Measurements from ENCODE around the gene CECR2.

The CECR2 gene

DNA sequence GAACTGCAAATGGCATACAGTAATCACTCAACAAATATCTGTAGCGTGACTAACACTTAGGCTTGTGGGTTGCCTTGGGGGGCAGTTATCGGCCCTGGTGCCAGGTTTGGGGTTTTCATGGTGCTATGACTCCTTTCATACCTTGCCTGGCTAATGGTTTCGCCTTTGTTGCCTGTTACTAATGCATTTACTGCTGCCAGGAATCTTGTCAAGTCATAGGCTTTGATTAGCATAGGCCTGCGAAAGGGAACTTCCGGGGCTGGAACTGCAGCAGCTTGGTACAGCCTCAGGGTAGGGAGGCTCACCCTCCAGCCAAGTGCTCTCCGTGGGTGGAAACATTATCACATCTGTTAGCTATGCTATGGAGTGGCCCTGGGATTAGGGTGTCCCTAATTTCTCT, 207.2 kb downstream of the CECR2 start:
- ATAC-seq: no peak; the same call in 1 of the 3 replicates
- no peak for TF ChIP-seq GLIS3 (CRISPR knock-in tag; IDR thresholded peaks at IDR 0.05)
- TF ChIP-seq ZC3H10 (CRISPR knock-in tag; IDR thresholded peaks at IDR 0.05): no peak
- no peak for TF ChIP-seq ISL1 (CRISPR knock-in tag; IDR thresholded peaks at IDR 0.05)
- no peak for TF ChIP-seq ZNF565 (CRISPR knock-in tag; conservative IDR thresholded peaks at IDR 0.05; ENCODE audit: low read depth)
- no peak for TF ChIP-seq TCF4 (CRISPR knock-in tag; IDR thresholded peaks at IDR 0.05; ENCODE audit: borderline replicate concordance)
- no peak for TF ChIP-seq PPARA (CRISPR knock-in tag; IDR thresholded peaks at IDR 0.05; ENCODE audit: borderline replicate concordance)
- TF ChIP-seq, protein P1, sequence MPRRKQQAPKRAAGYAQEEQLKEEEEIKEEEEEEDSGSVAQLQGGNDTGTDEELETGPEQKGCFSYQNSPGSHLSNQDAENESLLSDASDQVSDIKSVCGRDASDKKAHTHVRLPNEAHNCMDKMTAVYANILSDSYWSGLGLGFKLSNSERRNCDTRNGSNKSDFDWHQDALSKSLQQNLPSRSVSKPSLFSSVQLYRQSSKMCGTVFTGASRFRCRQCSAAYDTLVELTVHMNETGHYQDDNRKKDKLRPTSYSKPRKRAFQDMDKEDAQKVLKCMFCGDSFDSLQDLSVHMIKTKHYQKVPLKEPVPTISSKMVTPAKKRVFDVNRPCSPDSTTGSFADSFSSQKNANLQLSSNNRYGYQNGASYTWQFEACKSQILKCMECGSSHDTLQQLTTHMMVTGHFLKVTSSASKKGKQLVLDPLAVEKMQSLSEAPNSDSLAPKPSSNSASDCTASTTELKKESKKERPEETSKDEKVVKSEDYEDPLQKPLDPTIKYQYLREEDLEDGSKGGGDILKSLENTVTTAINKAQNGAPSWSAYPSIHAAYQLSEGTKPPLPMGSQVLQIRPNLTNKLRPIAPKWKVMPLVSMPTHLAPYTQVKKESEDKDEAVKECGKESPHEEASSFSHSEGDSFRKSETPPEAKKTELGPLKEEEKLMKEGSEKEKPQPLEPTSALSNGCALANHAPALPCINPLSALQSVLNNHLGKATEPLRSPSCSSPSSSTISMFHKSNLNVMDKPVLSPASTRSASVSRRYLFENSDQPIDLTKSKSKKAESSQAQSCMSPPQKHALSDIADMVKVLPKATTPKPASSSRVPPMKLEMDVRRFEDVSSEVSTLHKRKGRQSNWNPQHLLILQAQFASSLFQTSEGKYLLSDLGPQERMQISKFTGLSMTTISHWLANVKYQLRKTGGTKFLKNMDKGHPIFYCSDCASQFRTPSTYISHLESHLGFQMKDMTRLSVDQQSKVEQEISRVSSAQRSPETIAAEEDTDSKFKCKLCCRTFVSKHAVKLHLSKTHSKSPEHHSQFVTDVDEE (CRISPR knock-in tag; IDR thresholded peaks at IDR 0.05): no peak
- TF ChIP-seq, protein P2, sequence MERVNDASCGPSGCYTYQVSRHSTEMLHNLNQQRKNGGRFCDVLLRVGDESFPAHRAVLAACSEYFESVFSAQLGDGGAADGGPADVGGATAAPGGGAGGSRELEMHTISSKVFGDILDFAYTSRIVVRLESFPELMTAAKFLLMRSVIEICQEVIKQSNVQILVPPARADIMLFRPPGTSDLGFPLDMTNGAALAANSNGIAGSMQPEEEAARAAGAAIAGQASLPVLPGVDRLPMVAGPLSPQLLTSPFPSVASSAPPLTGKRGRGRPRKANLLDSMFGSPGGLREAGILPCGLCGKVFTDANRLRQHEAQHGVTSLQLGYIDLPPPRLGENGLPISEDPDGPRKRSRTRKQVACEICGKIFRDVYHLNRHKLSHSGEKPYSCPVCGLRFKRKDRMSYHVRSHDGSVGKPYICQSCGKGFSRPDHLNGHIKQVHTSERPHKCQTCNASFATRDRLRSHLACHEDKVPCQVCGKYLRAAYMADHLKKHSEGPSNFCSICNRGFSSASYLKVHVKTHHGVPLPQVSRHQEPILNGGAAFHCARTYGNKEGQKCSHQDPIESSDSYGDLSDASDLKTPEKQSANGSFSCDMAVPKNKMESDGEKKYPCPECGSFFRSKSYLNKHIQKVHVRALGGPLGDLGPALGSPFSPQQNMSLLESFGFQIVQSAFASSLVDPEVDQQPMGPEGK (CRISPR knock-in tag; IDR thresholded peaks at IDR 0.05; ENCODE audit: borderline replicate concordance): no peak
- TF ChIP-seq, protein P3, sequence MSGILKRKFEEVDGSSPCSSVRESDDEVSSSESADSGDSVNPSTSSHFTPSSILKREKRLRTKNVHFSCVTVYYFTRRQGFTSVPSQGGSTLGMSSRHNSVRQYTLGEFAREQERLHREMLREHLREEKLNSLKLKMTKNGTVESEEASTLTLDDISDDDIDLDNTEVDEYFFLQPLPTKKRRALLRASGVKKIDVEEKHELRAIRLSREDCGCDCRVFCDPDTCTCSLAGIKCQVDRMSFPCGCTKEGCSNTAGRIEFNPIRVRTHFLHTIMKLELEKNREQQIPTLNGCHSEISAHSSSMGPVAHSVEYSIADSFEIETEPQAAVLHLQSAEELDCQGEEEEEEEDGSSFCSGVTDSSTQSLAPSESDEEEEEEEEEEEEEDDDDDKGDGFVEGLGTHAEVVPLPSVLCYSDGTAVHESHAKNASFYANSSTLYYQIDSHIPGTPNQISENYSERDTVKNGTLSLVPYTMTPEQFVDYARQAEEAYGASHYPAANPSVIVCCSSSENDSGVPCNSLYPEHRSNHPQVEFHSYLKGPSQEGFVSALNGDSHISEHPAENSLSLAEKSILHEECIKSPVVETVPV (CRISPR knock-in tag; IDR thresholded peaks at IDR 0.05): no peak
- no peak for TF ChIP-seq ZNF8 (CRISPR knock-in tag; IDR thresholded peaks at IDR 0.05)
- no peak for TF ChIP-seq TOX (CRISPR knock-in tag; IDR thresholded peaks at IDR 0.05; ENCODE audit: borderline replicate concordance)
- no peak for TF ChIP-seq CSDC2 (CRISPR knock-in tag; IDR thresholded peaks at IDR 0.05)
- no peak for TF ChIP-seq OSR1 (CRISPR knock-in tag; IDR thresholded peaks at IDR 0.05)
- no peak for TF ChIP-seq SNAI2 (CRISPR knock-in tag; IDR thresholded peaks at IDR 0.05)
- TF ChIP-seq CREB5 (CRISPR knock-in tag; IDR thresholded peaks at IDR 0.05; ENCODE audit: low read depth): no peak
- TF ChIP-seq ZFP3 (CRISPR knock-in tag; IDR thresholded peaks at IDR 0.05): no peak
- TF ChIP-seq ARNTL (CRISPR knock-in tag; IDR thresholded peaks at IDR 0.05; ENCODE audit: borderline replicate concordance, low read depth): no peak
- TF ChIP-seq ZNF70 (CRISPR knock-in tag; IDR thresholded peaks at IDR 0.05): no peak

- ATAC-seq: peak; percentile 35; the same call in 1 of the 3 replicates
Measured at GRCh38 chr22:17578136-17578754, 209.0 kb downstream of the CECR2 start.

More at GRCh38 chr22:17578136-17578754, 209.0 kb downstream of the CECR2 start:
- TF ChIP-seq ZNF565 (CRISPR knock-in tag; conservative IDR thresholded peaks at IDR 0.05; ENCODE audit: low read depth): no peak
- TF ChIP-seq OSR1 (CRISPR knock-in tag; IDR thresholded peaks at IDR 0.05): no peak
- no peak for TF ChIP-seq CSDC2 (CRISPR knock-in tag; IDR thresholded peaks at IDR 0.05)
- TF ChIP-seq GLIS3 (CRISPR knock-in tag; IDR thresholded peaks at IDR 0.05): no peak
- TF ChIP-seq ZFP30 (CRISPR knock-in tag; IDR thresholded peaks at IDR 0.05): no peak
- no peak for TF ChIP-seq ESRRG (CRISPR knock-in tag; IDR thresholded peaks at IDR 0.05)
- no peak for TF ChIP-seq TOX (CRISPR knock-in tag; IDR thresholded peaks at IDR 0.05; ENCODE audit: borderline replicate concordance)
- TF ChIP-seq, protein P2 (CRISPR knock-in tag; IDR thresholded peaks at IDR 0.05; ENCODE audit: borderline replicate concordance): no peak
- TF ChIP-seq, protein P3 (CRISPR knock-in tag; IDR thresholded peaks at IDR 0.05): no peak
- no peak for TF ChIP-seq ZNF8 (CRISPR knock-in tag; IDR thresholded peaks at IDR 0.05)
- TF ChIP-seq ISL1 (CRISPR knock-in tag; IDR thresholded peaks at IDR 0.05): no peak
- no peak for TF ChIP-seq ARNTL (CRISPR knock-in tag; IDR thresholded peaks at IDR 0.05; ENCODE audit: borderline replicate concordance, low read depth)
- no peak for TF ChIP-seq BACH2 (CRISPR knock-in tag; IDR thresholded peaks at IDR 0.05; ENCODE audit: borderline replicate concordance)
- TF ChIP-seq POU6F1 (CRISPR knock-in tag; IDR thresholded peaks at IDR 0.05; ENCODE audit: borderline replicate concordance, low read depth): no peak
- no peak for TF ChIP-seq TCF4 (CRISPR knock-in tag; IDR thresholded peaks at IDR 0.05; ENCODE audit: borderline replicate concordance)
- TF ChIP-seq ZNF70 (CRISPR knock-in tag; IDR thresholded peaks at IDR 0.05): no peak

All from SK-N-SH treated with all-trans-retinoic acid at 6 μM for 48 hours (cell line).